WTC11 (cell line): ENCODE measurements around the gene ADGRV1.

Source experiments
- CBFB ChIP-seq: sonication (generic); formaldehyde crosslinking; IDR thresholded peaks from 2 replicates; pipeline ENCODE4 v1.8.1; 2022; ENCODE audit warnings: mild to moderate bottlenecking, low read depth, missing genetic modification reagents
- CTCF ChIP-seq: fragments of 200-600 bp; IDR thresholded peaks from 2 replicates; pipeline ENCODE4 v1.8.0; 2022; ENCODE audit warnings: antibody characterized with exemption
- ZMAT4 ChIP-seq: fragments of 250-450 bp; sonication (Bioruptor Pico); IDR thresholded peaks from 2 replicates; pipeline ENCODE4 v1.9.0; 2021; ENCODE audit warnings: mild to moderate bottlenecking

GRCh38 chr5:90921418-90921973 is 362.9 kb downstream of the ADGRV1 start:
- no peak for TF ChIP-seq ZMAT4 (CRISPR knock-in tag)
- no peak for TF ChIP-seq CBFB
- TF ChIP-seq CTCF: no peak
